Esophagus muscularis mucosa (tissue), 4 donors: ENCODE measurements around the gene ENTR1.

Experiments
- EP300 ChIP-seq: sonication (generic); formaldehyde crosslinking; IDR thresholded peaks from one replicate; pipeline ENCODE4 v1.6.1; 2017; ENCODE audit warnings: antibody characterized with exemption
- POLR2A ChIP-seq: fragments of 450-650 bp; IDR thresholded peaks from one replicate; pipeline ENCODE4 v1.6.1; 2017; ENCODE audit warnings: antibody characterized with exemption, moderate library complexity, mild to moderate bottlenecking, low read depth
- POLR2AphosphoS5 ChIP-seq, 2 donors: sonication (generic); formaldehyde crosslinking; IDR thresholded peaks; one replicate each; pipeline ENCODE4 v1.6.1; 2017; ENCODE audit warnings: antibody characterized with exemption in 2 of 2
- TF ChIP-seq, protein P1 (sequence below), 3 experiments: fragments of 200-600 bp in 2 of 3; fragments of 450-650 bp in 1 of 3; sonication (generic) in 2 of 3; IDR thresholded peaks; one replicate each; pipeline ENCODE4 v1.5.1; 2017 to 2019; ENCODE audit warnings: antibody characterized with exemption in 3 of 3, mild to moderate bottlenecking in 2 of 3, moderate library complexity in 1 of 3

DNA sequence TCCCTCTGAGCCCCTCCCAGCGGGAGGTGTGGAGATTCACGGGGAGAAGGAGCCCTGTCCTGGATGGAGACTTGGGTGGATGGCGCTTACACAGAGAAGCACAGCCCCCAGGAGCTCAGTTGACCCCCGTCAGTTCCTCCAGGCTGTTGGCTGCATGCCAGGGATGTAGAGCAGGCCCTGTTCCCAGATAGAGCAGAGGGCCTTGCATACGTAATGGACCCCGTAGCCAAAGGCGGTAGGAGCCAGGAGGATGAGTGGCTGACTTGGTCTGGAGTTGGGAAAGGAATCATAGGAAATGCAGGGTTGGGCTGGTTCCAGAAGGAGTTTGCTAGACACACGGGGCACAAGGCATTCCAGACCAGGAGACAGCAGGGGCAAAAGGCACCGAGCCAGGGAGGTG, 2.5 kb upstream of the ENTR1 start:
- TF ChIP-seq, protein P1, sequence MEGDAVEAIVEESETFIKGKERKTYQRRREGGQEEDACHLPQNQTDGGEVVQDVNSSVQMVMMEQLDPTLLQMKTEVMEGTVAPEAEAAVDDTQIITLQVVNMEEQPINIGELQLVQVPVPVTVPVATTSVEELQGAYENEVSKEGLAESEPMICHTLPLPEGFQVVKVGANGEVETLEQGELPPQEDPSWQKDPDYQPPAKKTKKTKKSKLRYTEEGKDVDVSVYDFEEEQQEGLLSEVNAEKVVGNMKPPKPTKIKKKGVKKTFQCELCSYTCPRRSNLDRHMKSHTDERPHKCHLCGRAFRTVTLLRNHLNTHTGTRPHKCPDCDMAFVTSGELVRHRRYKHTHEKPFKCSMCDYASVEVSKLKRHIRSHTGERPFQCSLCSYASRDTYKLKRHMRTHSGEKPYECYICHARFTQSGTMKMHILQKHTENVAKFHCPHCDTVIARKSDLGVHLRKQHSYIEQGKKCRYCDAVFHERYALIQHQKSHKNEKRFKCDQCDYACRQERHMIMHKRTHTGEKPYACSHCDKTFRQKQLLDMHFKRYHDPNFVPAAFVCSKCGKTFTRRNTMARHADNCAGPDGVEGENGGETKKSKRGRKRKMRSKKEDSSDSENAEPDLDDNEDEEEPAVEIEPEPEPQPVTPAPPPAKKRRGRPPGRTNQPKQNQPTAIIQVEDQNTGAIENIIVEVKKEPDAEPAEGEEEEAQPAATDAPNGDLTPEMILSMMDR (IDR thresholded peaks at IDR 0.05) = no peak
- TF ChIP-seq POLR2AphosphoS5 (IDR thresholded peaks at IDR 0.05) (no peak), POLR2A (no peak), EP300 (no peak)
